Endometrium (tissue), 2 donors: ENCODE results near the gene AIG1.
"Not testable (repeated sequence)": the region's sequence is repeated elsewhere in the genome, so short reads cannot be mapped to it uniquely, and the experiment has no call there.

Experiments used
- FAIRE-seq: peaks from 2 replicates; lab custom pipeline; 2012; peaks lifted over from hg19 to GRCh38; lab: Jason Lieb, UNC
- donor health status: control.
- donor health status: control.

AIG1 gene

DNA sequence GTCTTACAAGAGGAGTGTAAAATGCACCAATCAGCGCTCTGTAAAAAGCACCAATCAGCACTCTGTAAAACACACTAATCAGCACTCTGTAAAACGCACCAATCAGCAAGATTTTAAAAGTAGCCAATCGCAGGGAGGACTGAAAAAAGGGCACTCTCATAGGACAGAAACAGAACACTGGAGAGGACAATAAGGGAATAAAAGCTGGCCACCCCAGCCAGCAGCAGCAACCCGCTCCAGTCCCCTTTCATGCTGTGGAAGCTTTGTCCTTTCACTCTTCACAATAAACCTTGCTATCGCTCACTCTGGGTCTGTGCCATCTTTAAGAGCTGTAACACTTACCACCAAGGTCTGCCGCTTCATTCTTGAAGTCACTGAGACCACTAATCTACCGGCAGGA, 1.7 kb upstream of the AIG1 start:
- FAIRE-seq, result no peak

GRCh38 chr6:143059663-143060353, 881 bp upstream of the AIG1 start:
- no peak for FAIRE-seq

GRCh38 chr6:143060354-143060805, 309 bp upstream of the AIG1 start:
- no peak for FAIRE-seq

DNA sequence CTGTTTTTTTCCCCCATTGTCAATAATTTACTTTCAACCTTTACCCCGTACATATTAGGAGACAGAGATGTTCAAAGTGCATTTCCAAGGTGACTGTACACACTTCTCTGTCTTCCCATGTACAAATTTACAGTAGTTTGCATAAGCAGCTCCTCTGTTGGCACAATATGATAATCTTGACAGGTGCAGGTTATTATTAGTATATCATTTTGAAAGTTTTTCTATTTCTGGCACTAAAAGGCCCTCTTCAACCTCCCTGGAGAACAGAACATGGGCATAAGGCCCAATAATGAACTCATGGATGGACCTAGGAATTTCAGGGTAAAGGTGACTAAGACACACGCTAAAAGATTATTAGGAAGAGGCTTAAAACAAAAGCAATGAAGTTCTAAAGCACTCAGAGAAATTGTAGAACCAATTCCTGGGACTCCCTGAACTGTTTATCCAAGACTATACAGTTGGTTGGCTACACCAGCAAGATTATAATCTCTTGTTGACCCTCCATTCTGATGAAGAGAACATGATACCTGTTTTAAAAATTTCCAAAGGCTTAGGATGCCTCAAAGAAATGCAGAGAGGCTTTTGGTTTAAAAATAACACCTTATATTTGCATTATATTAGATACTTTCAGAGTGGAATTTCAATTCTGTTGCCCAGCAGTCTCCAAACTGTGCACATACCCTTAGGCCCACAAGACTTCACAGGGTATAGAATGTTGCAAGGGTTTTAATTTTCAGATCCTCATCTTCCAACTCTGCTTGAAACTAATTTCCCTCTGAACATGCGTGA, 1.1 kb downstream of the AIG1 start:
- no peak for FAIRE-seq

DNA sequence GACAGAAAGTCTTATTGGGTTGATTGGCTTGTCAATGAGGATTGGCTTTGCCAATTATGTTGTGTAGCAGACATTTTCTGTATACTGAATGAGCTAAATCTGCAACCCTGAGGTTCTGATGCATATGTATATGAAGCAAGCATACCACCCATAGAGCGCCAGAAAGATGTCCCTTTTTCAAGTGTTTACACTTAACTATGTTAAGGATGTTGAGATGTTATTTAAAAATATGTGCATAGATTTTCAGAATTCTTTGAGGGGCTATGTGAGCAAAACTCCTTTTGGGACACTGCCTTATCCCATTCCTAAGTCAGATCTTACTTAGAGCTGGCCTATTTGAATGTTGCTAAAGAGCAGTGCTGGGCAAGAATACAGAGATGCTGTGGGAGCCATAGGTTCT, 1.9 kb downstream of the AIG1 start:
- no peak for FAIRE-seq

- FAIRE-seq, result no peak
Observed at GRCh38 chr6:143063631-143064030, 2.9 kb downstream of the AIG1 start.

DNA sequence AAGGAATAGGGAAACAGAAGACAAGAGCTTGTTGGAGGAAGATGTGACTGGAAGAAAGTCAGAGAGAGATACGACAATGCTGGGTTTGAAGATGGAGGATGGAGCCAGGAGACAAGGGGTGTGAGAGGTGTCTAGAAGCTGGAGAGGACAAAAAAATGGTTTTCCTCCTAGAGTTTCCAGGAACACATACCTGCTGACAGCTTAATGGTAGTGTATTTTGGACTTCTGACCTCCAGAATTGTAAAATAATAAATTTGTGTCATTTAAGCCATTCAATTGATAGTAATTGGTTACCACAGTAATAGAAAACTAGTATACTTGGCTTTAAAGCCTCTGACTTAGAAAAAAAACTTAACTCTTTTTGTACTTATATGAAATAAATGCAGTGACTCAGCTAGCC, 3.6 kb downstream of the AIG1 start:
- FAIRE-seq, result no peak

- FAIRE-seq, result no peak
Observed at GRCh38 chr6:143064951-143065683, 4.4 kb downstream of the AIG1 start.

DNA sequence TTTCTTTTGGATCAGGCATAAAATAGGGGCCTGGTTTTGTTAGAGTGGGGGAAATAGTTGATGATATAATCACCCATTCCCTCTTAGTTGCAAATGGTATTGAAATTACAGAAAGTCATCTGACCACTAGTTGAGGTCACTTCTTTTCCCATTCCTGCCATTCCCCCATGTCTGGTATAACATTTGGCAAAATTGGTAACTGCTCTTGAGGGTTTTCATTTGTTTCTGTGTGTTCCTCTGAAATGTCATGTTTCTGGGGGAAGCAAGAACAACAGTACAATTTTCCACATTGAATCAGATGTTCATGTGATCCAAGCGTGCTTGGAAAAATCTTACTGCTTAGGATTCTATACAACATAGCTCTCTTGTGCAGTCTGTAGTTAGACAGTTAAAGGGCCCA, 7.3 kb downstream of the AIG1 start:
- no peak for FAIRE-seq

DNA sequence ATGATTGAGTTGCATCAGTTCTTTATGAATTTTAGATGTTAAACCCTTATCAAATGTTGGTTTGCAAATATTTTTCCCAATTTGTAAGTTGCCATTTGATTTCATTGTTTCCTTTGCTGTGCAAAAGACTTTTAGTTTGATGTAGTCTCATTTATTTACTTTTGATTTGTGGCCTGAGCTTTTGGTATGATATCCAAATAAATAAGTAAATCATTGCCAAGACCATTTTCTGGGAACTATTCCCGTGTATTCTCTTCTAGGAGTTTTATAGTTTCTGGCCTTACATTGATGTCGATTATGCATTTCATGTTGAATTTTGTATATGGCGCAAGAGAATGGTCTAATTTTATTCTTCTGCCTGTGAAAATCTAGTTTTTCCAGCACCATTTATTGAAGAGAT, 13.4 kb downstream of the AIG1 start:
- no peak for FAIRE-seq

- no peak for FAIRE-seq
Observed at GRCh38 chr6:143074670-143075318, 14.1 kb downstream of the AIG1 start.

DNA sequence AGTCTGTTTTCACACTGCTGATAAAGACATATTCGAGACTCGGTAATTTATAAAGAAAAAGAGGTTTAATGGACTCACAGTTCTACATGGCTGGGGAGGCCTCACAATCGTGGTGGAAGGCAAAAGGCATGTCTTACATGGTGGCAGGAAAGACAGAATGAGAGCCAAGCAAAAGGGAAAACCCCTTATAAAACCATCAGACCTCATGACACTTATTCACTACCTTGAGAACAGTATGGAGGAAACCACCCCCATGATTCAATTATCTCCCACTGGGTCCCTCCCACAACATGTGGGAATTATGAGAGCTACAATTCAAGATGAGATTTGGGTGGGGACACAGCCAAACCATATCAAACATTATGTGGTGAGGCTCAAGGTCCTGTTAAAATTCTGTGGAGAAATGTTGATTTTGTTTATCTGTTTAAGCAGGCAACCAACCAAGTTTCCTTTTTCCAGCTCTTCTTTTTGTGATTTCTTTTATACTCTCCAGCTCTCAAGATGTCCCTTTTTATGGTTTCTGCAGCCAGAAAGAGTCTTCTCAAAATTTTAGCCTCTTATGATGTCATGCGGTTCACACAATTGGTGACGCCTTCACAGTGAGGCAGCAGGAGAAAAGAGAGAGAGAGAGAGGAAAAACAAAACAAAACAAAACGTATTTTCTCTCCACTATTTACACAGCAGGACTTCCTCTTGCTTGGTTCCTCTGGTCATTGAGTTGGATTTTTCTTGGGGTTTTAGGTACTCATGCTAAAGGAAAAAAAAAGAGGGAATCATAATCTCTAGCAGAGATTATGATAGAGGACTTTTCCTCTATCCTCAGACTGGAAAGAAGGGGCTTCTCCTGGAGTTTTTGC, 18.0 kb downstream of the AIG1 start:
- FAIRE-seq, result no peak

DNA sequence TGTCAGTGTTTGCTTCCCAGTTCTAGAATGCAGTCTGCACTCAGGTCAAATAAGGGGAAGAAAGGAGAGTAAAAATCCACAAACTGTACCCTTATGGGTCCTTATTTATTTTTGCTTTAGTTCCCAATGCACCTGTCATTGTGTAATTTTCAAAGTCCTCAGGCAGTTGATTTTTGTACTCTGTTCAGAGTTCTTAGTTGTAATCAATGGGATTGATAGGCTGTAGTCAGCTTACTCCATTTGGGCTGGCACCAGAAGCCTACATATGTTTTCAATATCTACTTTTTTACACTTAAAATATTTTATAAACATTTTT, 18.6 kb downstream of the AIG1 start:
- FAIRE-seq, result no peak

DNA sequence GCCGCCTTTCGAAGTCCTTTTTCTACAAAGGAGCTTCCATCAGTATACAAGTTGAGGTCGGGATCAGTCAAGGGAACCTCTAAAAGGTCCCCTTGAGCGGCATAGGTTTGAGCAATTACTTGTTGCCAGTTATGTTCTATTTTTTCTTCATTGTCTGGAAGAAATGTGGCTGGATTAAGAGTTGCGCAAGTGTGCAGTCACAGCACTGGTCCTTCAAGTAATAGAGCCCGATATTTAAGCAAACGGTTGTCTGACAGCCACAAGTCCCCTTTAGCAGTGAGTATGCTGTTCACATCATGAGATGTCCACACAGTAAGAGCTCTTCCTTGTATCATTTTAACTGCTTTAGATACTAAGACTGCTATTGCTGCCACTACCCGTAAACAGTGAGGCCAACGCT, 21.6 kb downstream of the AIG1 start:
- FAIRE-seq, result not testable (repeated sequence)

- not testable (repeated sequence) for FAIRE-seq
Observed at GRCh38 chr6:143084019-143084418, 23.3 kb downstream of the AIG1 start.

GRCh38 chr6:143087335-143087734, 26.6 kb downstream of the AIG1 start:
- not testable (repeated sequence) for FAIRE-seq

DNA sequence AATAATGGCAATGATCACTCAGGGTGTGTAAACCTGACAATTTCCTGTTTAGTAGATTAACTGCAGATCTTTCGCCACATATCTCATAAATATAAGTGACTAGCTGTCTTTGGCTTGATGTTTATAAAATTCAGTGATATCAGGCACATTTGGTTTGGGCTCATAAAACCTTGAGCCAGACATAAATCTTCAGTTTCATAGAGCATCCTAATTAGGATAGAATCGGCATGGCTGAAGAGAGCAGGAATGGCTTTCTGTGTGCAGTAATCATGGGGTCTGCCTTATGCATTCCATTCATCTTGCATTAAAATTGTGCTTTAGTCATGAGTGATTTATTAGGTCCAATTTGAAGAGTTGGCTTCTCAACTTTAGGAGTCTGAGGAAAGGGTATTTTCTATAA, 27.2 kb downstream of the AIG1 start:
- no peak for FAIRE-seq

GRCh38 chr6:143090314-143091044, 29.8 kb downstream of the AIG1 start:
- no peak for FAIRE-seq

- no peak for FAIRE-seq
Observed at GRCh38 chr6:143092768-143093167, 32.1 kb downstream of the AIG1 start.

DNA sequence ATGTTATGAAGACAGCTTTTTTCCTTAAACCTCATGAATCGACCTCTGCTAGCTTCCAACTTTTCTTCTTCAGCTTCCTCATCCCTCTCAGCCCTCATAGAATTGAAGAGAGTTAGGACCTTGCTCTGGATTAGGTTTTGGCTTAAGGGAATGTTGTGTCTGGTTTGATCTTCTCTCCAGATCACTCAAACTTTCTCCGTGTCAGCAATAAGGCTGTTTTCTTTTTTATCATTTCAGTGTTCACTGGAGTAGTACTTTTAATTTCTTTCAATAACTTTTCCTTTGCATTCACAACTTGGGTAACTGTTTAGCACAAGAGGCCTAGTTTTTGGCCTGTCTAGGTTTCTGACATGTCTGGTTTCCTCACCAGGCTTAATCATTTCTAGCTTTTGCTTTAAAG, 32.6 kb downstream of the AIG1 start:
- no peak for FAIRE-seq

- FAIRE-seq, result no peak
Observed at GRCh38 chr6:143096403-143096802, 35.7 kb downstream of the AIG1 start.
